ENCODE data around the gene GFOD1.

DNA sequence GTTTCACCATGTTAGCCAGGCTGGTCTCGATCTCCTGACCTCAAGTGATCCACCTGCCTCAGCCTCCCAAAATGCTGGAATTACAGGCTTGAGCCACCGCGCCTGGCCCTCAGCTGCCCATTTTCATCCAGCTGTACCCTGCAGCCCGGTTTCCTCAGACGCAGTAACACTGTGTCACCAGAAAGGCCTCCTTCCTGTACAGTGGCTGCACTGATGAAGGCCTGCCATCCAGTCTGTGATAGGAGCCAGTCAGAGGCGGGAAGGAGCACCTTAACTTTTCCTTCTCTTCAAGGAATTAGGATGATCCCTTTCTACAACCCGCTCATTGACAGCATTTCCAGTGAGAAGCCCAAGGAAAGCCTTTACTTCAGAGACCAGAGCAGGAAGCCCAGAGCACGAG lies 75.9 kb downstream of the GFOD1 start:
- no peak for TF ChIP-seq TAF1 (IDR thresholded peaks at IDR 0.05; ENCODE audit: borderline replicate concordance, low read depth, low read length)
- TF ChIP-seq POLR2A (IDR thresholded peaks at IDR 0.05; ENCODE audit: low read depth, low read length), result no peak
- no peak for TF ChIP-seq POLR2AphosphoS5 (IDR thresholded peaks at IDR 0.05; ENCODE audit: low read depth, low read length)

Data from GM12892 (cell line).